GM10266 (cell line): ENCODE measurements around the gene NFAT5.

Experiments
- DNase-seq: peaks from one replicate; pipeline ENCODE4 v3.0.0; 2012; ENCODE audit errors: extremely low spot score
- CTCF ChIP-seq: IDR thresholded peaks from 2 replicates; pipeline ENCODE4 v1.5.1; 2012; ENCODE audit warnings: mild to moderate bottlenecking, low read depth; ENCODE audit not compliant: control insufficient read depth, insufficient read depth; ENCODE audit errors: missing control alignments

Gene NFAT5

GRCh38 chr16:69672998-69673713 lies 107.4 kb downstream of the NFAT5 start:
- TF ChIP-seq CTCF = no peak
- no peak for DNase-seq

- DNase-seq = no peak
- TF ChIP-seq CTCF = no peak
These were observed 114.6 kb downstream of the NFAT5 start for GRCh38 chr16:69680358-69680757.

GRCh38 chr16:69688589-69688988 lies 122.8 kb downstream of the NFAT5 start:
- no peak for TF ChIP-seq CTCF
- DNase-seq = no peak

GRCh38 chr16:69691980-69692911 lies 126.5 kb downstream of the NFAT5 start:
- TF ChIP-seq CTCF = no peak

GRCh38 chr16:69693916-69694315 lies 128.2 kb downstream of the NFAT5 start:
- no peak for TF ChIP-seq CTCF
- DNase-seq = no peak

More at GRCh38 chr16:69691980-69692911, 126.5 kb downstream of the NFAT5 start:
- no peak for DNase-seq

- DNase-seq = no peak
- no peak for TF ChIP-seq CTCF
These were observed 132.6 kb downstream of the NFAT5 start for GRCh38 chr16:69698404-69698803.

GRCh38 chr16:69699915-69700314 lies 134.1 kb downstream of the NFAT5 start:
- TF ChIP-seq CTCF = no peak
- DNase-seq = no peak
